ENCODE data around the gene TMPO.
"Not testable (repeated sequence)": the region's sequence is repeated elsewhere in the genome, so short reads cannot be mapped to it uniquely, and the experiment has no call there.

Gene TMPO, protein sequence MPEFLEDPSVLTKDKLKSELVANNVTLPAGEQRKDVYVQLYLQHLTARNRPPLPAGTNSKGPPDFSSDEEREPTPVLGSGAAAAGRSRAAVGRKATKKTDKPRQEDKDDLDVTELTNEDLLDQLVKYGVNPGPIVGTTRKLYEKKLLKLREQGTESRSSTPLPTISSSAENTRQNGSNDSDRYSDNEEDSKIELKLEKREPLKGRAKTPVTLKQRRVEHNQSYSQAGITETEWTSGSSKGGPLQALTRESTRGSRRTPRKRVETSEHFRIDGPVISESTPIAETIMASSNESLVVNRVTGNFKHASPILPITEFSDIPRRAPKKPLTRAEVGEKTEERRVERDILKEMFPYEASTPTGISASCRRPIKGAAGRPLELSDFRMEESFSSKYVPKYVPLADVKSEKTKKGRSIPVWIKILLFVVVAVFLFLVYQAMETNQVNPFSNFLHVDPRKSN

DNA sequence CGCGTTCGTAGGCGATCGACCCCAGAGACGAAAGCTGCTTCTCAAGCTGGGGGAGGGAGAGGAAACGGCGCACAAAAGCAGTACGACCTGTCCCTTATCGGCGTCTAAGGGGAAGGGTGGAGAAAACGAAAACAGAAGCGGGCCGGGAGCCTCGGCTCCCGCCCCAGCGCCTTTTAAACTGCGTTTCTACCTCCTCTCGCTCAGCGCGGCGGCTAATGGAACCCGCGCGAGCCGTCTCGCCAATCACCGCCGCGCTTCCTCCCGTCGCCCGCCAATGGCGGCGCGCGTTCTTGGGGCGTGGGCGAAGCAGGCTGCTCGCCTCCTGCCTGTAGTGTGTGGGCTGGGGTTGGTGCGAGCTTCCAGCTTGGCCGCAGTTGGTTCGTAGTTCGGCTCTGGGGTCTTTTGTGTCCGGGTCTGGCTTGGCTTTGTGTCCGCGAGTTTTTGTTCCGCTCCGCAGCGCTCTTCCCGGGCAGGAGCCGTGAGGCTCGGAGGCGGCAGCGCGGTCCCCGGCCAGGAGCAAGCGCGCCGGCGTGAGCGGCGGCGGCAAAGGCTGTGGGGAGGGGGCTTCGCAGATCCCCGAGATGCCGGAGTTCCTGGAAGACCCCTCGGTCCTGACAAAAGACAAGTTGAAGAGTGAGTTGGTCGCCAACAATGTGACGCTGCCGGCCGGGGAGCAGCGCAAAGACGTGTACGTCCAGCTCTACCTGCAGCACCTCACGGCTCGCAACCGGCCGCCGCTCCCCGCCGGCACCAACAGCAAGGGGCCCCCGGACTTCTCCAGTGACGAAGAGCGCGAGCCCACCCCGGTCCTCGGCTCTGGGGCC, at the start of gene TMPO:
TMPO (plus strand) TSS at position 304 of the 824 bp plus-strand sequence; CDS start at position 582, 278 bp downstream.
- DNase-seq, result peak; percentile 95

DNA sequence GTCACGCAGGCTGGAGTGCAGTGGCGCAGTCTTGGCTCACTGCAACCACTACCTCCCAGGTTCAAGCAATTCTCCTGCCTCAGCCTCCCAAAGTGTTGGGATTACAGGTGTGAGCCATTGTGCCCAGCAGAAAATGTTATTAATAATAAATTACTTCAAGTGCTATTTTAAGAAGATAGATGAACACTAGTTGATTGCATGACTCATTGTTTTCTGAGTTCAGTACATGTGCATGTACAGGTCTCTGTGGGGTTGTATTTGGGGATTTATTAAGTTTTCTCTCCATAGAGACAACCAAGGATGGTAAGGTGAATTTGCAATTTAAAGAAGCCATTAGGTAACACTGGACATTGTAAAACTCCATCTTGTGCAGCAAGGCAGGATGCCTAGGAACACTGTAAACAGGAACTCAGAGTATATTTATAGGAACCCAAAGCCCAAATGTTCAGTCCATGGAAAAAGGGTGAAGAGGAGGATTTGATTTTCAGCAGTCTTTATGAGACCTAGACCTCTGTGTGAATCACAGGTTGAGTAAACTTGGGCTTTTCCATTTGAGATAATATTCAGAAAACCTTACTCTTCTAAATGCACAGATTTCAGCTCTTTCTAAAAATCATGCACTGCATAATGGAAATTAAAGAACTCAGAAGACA, 49.3 kb upstream of the TMPO start:
- no peak for DNase-seq

DNA sequence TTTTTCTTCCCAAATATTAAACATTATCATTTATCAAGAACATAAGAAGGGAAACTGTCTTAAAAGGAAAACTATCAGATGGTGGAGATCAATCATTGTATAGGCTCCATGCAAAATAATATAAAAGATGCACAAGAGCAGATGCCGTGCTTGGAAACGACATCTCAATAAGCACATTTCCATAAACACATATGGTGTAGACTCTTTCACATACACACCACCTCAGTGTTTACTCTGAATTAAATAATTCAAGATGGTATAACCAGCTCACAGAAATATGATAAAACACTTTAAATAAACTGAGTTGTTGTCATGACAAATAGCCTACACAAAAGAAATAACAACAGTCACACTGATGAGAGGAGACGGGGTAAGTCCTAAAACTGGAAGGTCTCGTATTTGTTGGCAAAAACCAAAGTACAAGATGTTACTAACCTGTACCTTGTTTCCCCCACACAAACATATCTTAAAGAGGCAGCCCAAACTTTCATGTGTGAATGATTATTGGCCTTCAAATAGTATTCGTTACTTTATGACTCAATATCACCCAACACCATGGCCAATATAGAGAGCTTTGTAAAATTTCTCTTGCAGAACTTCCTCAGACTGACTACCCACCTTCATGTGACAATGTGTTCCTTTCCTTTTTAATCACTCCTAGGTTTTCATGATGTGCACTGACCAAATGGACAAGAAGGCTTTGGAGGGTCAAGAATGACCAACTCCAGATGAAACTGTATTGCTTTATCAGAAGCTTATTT, 48.6 kb upstream of the TMPO start:
- DNase-seq, result no peak

DNA sequence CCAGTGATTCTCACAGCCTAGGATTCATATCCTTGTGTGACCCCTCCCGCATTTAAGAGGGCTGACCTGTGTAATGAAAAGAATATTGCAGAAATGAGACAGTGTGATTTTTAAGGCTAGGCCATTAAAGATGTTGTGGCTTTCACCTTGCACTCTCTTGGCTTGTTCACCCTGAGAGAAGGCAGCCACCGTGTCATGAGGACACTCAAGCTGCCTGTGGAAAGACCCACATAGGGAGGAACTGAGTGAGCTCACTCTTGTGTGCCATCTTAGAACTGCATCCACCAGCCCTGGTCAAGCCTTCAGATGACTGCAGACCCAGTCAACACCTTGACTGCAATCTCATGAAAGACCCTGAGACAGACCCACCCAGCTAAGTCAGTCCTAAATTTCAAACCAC, 46.3 kb upstream of the TMPO start:
- DNase-seq, result no peak

DNA sequence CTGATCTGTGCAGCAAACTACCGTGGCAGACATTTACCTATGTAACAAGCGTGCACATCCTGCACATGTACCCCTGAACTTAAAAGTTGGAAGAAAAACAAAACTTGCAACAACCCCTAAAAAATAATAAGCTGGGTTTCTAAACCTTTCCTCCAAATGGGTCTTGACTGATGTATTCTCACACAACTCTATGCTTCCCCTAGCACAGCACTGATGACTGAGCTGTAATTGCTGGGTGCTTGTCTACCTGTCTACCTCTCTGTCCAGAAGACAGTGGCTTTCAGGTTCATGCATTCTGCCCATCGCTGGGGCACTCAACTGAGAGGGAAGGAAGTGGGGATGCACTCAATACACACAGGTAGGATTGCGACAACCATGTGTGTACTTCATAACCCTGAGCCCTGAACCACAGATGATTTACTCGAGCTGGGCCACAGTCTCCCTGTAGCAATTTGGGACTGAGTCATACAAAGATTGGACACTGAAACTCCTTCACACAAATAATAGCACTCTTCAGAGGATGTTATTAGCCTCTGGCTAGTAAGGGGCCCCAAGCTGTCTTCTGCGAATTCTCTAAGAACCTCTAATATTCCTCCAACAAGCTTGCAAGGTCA, 44.8 kb upstream of the TMPO start:
- peak; percentile 2 for DNase-seq

DNA sequence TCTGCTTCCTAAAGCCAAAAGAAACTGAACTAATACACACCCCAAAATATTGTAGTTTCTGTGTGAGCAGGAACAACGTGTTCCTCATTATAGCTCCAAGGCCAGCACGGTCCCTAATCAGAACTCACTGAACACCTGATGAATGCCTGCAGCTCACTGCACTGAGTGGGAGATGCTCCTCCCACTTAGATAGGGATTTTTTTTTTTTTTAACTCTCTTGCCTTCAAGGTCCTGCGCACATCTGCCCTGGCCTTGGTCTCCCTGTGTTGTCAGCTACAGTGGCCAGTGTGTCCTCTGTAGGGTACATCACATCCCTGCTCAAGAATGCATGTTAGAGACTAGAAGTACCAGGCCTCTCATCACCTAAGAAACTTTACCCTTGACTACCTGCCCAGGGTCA, 44.3 kb upstream of the TMPO start:
- DNase-seq, result no peak

DNA sequence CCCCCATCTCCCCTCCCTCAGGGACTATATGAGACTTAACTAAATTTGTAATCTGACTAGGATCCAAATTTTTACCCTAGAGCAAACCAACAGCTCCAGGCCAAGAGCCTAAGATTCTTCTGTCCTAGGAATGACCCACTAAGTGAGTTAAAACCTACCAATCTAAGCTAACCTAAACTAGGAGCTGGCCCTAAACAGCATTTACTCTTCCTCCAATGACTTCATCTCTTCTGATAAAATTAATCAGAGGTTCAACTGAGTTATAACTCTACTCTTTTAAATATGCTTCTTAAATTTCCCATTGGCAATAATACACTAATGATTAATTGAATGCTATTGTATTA, 39.9 kb upstream of the TMPO start:
- DNase-seq, result no peak

DNA sequence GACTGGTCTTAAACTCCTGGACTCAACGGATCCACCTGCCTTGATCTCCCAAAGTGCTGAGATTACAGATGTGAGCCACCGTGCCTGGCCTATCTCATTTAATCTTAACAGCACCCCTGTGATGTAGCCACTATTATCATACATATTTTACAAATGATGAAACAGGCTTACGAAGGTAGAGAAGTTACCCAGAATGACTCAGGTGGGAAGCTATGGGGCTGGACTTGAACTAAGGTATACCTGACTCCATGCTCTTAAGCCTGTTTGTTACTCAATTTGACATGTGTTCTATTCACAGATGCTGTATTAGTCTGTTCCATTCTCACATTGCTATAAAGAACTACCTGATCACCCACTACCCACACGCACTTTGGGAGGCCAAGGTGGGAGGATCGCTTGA, 36.8 kb upstream of the TMPO start:
- no peak for DNase-seq

DNA sequence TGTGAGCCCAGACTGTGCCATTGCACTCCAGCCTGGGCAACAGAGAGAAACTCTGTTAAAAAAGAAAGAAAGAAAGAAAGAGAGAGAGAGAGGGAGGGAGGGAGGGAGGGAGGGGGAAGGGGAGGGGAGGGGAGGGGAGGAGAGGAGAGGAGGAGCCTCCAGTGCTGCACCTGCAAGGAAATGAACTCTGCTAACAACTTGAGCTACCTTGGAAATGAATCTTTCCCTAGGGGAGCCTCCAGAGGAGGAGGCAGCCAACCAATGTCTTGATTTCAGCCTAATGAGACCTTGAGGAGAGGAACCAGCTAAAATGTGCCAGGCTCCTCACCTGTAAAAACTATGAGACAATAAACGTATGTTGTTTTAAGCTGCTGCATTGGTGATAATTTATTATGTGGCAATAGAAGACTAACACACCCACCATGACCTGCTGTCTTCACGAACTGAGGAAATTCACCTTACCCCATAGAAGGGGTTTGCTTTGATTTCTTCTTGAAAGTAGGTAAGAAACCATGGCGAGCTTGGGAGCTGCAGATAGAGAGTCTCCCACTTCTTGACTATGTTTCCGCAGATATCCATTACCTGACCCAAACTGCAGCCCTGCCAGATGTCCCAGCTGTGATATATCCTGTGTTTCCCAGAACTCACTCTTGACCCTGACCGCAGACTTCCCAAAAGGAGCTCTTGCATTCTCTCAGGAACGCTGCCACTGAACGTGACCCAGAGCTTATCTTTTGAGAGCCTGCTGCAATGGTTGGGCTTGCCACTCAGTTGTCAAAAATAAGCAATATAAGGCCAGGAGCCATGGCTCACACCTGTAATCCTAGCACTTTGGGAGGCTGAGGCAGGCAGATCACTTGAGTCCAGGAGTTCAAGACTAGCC, 31.5 kb upstream of the TMPO start:
- no peak for DNase-seq

DNA sequence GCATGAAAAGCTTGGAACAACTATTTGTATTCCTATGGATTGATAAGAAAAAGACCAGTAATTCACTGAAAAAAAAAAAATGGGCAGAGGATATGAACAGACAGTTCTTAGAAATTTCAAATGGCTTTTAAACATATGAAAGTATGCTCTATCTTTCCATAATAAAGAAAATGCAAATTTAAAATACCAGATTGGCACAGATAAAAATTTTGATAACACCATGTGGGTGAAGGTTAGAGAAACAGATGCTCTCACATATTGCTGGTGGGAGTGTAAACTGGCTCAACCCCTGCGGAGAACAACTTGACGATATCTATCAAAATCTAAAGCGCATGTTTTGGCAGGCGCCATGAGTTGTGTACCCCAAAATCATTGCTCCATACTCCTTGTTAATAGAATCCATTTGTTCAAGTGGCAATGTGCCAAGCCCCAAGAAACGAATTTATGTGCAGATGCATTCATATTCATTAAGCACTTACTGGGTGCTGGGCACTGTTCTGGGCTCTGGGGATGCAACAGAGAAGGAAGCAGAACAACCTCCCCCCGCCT, 29.5 kb upstream of the TMPO start:
- no peak for DNase-seq

DNA sequence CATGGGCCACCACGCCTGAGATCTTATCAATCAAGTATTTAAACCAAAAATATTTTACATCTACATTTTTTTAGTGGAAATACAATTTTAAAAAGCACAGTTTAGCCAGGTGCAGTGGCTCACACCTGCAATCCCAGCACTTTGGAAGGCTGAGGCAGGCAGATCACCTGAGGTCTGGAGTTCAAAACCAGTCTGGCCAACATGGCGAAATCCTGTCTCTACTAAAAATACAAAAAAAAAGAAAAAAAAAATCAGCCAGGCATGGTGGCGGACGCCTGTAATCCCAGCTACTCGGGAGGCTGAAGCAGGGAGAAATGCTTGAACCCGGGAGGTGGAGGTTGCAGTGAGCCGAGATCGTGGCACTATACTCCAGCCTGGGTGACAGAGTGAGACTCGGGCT, 27.0 kb upstream of the TMPO start:
- DNase-seq, result not testable (repeated sequence)

DNA sequence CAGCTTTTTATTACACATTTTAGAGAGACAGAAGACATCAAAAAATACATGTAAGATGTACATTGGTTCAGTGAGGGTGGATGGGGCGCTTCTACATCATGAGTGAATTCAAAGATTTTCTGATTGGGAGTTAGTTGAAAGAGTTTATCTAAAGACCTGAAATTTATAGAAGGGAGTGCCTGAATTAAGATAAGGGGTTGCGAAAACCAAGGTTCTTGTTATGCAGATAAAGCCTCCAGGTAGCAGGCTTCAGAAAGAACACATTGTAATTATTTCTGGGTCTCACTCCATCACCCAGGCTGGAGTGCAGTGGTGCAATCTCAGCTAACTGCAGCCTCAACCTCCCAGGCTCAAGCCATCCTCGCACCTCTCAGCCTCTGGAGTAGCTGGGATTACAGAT, 26.2 kb upstream of the TMPO start:
- DNase-seq, result no peak

DNA sequence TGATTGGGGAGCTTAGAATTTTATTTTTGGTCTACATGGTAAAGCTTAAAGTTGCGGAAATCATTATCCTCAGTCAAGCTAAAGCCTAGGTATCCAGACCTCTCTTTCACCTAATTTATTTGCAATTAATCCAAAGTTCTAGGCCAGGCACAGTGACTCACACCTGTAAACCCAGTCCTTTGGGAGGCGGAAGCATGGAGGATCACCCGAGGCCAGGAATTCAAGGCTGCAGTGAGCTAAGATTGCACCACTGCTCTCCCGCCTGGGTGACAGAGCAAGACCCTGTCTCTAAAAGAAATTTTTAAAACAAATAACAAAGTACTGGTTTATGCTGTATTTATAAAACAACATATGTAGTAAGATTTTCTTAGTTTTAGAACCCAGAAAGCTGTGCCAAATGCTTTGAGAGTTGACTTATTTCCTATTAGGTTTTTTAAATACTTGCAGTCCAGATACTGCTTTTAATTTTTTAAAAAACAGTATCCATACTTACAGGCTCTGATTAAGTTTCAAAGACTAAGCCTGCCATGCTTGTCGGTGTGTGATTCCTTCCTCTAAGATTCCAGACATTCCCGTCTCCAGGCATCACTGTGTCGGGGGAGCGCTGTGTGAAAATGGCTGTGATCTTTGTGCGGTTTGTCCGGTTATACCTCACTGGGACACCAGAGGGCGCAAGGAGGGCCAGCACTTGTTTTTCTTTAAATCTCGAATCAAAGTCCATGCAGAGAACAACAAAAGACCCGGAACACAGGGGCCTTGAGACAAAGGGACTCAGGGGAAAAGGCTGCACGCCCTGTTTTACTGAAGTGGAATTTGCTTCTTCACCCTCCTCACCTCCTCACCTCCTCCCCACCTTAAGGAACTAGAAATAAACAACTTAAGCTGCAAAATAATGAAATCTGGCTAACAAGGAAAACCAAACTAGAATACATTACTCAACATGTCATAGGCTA, 24.6 kb upstream of the TMPO start:
- peak; percentile 79 for DNase-seq

DNA sequence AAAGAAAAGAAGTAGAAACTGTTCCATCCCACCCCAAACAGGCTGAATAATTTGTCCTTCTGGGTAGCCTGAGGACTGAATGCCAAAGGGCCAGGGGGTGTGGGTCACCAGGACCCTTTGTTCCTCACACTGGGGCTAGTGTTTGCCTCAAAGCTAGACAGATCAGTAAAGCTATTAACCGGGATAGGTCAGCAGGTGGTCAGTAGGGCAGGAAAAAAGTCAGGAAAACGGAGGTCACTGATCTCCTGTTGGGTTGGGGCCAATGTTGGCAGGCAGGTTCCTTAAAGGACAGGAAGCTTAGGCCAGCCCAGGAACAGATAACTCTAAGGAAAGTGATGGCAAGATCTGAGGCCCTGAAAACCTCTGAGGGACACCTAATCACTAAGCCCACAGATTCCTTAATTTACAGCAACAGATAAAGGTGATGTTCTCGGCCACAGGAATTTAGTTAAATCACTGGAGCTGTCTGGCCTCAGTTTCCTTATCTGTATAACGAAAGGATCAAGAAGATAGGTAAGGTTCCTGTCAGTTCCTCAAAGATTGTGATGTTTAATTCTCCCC, 22.7 kb upstream of the TMPO start:
- DNase-seq, result no peak

DNA sequence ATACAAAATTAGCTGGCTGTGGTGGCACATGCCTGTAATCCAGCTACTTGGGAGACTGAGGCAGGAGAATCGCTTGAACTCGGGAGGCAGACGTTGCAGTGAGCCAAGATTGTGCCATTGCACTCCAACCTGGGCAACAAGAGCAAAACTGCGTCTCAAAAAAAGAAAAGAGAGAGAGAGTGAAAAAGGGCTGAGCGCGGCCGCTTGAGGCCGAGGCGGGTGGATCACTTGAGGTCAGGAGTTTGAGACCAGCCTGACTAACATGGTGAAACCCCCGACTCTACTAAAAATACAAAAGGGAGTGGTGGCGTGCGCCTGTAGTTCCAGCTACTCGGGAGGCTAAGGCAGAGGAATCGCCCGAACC, 14.1 kb upstream of the TMPO start:
- DNase-seq, result not testable (repeated sequence)

DNA sequence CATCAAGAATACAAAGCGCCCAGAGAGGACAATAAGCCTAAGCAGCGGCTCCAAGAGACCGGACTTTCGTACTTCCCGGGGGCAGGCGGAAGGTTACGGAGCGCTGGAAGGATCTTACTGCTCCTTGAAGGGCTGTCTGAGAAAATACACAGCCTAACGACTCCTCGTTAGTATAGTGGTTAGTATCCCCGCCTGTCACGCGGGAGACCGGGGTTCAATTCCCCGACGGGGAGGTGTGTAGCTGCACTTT, 12.1 kb upstream of the TMPO start:
- DNase-seq, result peak; percentile 86

DNA sequence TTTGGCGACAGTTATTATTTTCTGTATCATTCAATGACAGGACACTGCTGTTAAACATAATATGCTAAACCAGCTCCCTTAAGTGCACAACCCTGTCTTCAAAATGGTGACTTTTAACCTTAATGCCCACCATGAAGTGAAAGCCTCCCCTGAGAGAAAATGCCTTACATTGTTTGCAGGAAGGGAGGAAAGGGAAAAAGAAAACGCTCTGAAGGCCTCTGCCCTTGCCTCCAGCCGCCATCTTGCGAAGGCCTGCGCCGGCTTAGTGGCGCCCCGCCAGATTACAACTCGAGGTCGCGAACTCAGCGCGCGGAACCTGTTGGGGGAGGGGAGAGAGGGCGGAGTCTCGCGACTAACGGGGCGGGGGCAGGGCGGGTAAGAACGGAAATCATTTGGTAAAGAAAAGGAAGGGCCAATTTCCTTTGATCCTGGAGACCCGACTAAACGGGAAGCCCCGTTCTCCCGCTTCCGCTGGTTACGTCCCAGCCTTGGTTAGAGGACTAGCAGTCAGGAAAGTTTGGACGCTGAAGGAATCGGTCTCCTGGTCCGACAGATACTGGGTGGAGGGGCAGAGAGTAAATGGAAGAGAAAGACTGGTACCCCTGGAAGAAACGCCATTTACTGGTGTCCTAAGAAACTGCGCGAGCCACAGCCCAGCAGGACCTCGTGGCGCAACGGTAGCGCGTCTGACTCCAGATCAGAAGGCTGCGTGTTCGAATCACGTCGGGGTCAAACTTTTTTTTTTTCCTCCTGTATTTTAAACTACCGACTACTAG, 11.6 kb upstream of the TMPO start:
- DNase-seq, result peak; percentile 92

DNA sequence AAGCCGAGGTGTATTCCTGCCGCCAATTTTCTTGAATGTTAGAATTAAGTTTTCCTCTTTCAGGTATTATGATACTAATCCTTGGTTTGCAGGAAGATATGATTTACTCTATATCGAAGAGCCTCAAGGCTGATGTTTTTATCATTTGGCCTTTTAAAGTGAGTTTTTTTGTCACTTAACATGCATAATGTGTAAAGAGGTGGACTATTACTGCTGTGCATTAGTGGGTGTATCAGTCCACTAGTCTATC, 11.1 kb upstream of the TMPO start:
- no peak for DNase-seq

DNA sequence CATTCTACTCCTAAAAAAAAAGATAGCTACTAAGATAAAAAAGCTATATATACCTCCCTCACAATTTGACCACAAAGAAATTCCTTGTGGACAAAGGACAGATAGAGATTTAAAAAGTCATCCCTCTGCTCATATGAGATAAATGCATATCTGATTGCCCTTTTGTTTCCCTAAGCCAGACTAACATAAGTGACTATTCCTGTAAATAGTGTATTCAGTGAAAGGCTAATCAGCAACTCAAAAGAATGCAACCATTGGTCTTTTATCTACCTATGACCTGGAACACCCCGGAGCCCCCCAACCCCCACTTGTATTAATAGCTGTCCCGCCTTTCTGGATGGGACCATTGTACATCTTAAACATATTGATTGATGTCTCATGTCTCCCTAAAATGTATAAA, 6.3 kb upstream of the TMPO start:
- no peak for DNase-seq
